OCI-LY1 (cell line): ENCODE measurements around the gene GMEB2.

Source experiments
- H2AFZ ChIP-seq: fragments of 200-600 bp; sonication (generic), shearing (Covaris generic); 2 replicates; pipeline ENCODE4 v1.6.0; 2014; ENCODE audit warnings: antibody characterized with exemption, mild to moderate bottlenecking, low read length
- H3F3A ChIP-seq: fragments of 200-600 bp; sonication (generic), shearing (Covaris generic); 2 replicates; pipeline ENCODE4 v1.6.0; 2014; ENCODE audit warnings: mild to moderate bottlenecking, antibody characterized with exemption, low read length, moderate library complexity; ENCODE audit not compliant: insufficient read depth
- H3K27ac ChIP-seq: fragments of 200-600 bp; sonication (generic); 2 replicates; pipeline ENCODE4 v1.5.1; 2014; ENCODE audit warnings: low read length, mixed run types, mild to moderate bottlenecking, low read depth; ENCODE audit not compliant: poor library complexity, severe bottlenecking
- H3K27me3 ChIP-seq: fragments of 200-600 bp; sonication (generic); 2 replicates; pipeline ENCODE4 v1.6.0; 2014; ENCODE audit warnings: antibody characterized with exemption, mild to moderate bottlenecking, low read length, moderate library complexity; ENCODE audit not compliant: insufficient read depth
- H3K36me3 ChIP-seq: fragments of 200-600 bp; sonication (generic); 2 replicates; pipeline ENCODE4 v1.6.1; 2014; ENCODE audit warnings: mild to moderate bottlenecking, antibody characterized with exemption, low read length, moderate library complexity, mixed read lengths; ENCODE audit not compliant: insufficient read depth
- H3K4me1 ChIP-seq: fragments of 200-600 bp; sonication (generic); 2 replicates; pipeline ENCODE4 v1.5.1; 2014; ENCODE audit warnings: mild to moderate bottlenecking, low read length, moderate library complexity; ENCODE audit not compliant: insufficient read depth, severe bottlenecking
- H3K4me2 ChIP-seq: fragments of 200-600 bp; sonication (generic), shearing (Covaris generic); 2 replicates; pipeline ENCODE4 v1.6.1; 2014; ENCODE audit warnings: low read length
- H3K4me3 ChIP-seq: fragments of 200-600 bp; sonication (generic); 2 replicates; pipeline ENCODE4 v1.5.1; 2014; ENCODE audit warnings: low read length, low read depth, mild to moderate bottlenecking, mixed read lengths; ENCODE audit not compliant: poor library complexity, severe bottlenecking
- H3K79me2 ChIP-seq: fragments of 200-600 bp; shearing (Covaris generic); 2 replicates; pipeline ENCODE4 v1.6.1; 2016; ENCODE audit warnings: mixed run types, low read length, mixed read lengths; ENCODE audit not compliant: insufficient read depth
- H3K9ac ChIP-seq: fragments of 200-600 bp; sonication (generic), shearing (Covaris generic); 2 replicates; pipeline ENCODE4 v1.6.1; 2014; ENCODE audit warnings: mild to moderate bottlenecking, low read length, mixed read lengths
- H3K9me2 ChIP-seq: fragments of 200-600 bp; sonication (generic), shearing (Covaris generic); 2 replicates; pipeline ENCODE4 v1.6.1; 2014; ENCODE audit warnings: low read depth, mild to moderate bottlenecking, low read length, mixed read lengths
- H3K9me3 ChIP-seq: fragments of 200-600 bp; shearing (Covaris generic); 2 replicates; pipeline ENCODE4 v1.6.1; 2014; ENCODE audit warnings: low read length, mixed read lengths
- H4K20me1 ChIP-seq: fragments of 200-600 bp; sonication (generic), shearing (Covaris generic); 2 replicates; pipeline ENCODE4 v1.6.0; 2016; ENCODE audit warnings: mild to moderate bottlenecking, low read length; ENCODE audit not compliant: insufficient read depth
- EZH2 ChIP-seq: fragments of 200-600 bp; sonication (generic), shearing (Covaris generic); IDR thresholded peaks from 2 replicates; pipeline ENCODE4 v1.8.0; 2017; ENCODE audit warnings: borderline replicate concordance, mixed run types, mild to moderate bottlenecking, antibody characterized with exemption, low read length, moderate library complexity, mixed read lengths
- TF ChIP-seq, protein P1 (sequence below): fragments of 200-600 bp; sonication (generic), shearing (Covaris generic); IDR thresholded peaks from 2 replicates; pipeline ENCODE4 v1.5.1; 2017; ENCODE audit warnings: mild to moderate bottlenecking, antibody characterized with exemption, low read length, moderate library complexity, mixed read lengths

The GMEB2 gene

GRCh38 chr20:63618291-63618980 is 8.5 kb downstream of the GMEB2 start:
- Histone ChIP-seq H3K4me2 (no peak overlapping the region), H4K20me1 (no peaks in the 10 kb centered on the region), H3K27me3 (no peaks in the 10 kb centered on the region), H2AFZ (no peak overlapping the region), H3F3A (no peaks in the 10 kb centered on the region), H3K4me1 (no peaks in the 10 kb centered on the region), H3K4me3 (no peak overlapping the region), H3K9me3 (no peaks in the 10 kb centered on the region), H3K9me2 (no peaks in the 10 kb centered on the region), H3K79me2 (peaks cover 27% of the 10 kb centered on the region), H3K27ac (no peak overlapping the region), H3K9ac (no peak overlapping the region), H3K36me3 (peaks cover 47% of the 10 kb centered on the region)
- TF ChIP-seq EZH2, result no peak

GRCh38 chr20:63617876-63618265 is 9.0 kb downstream of the GMEB2 start:
- Histone ChIP-seq H3K9me3 (no peaks in the 10 kb centered on the region), H3K27me3 (no peaks in the 10 kb centered on the region), H3K4me2 (no peak overlapping the region), H2AFZ (no peak overlapping the region), H3K9me2 (no peaks in the 10 kb centered on the region), H3K4me3 (no peak overlapping the region), H3K79me2 (peaks cover 21% of the 10 kb centered on the region), H3K36me3 (peaks cover 48% of the 10 kb centered on the region), H3K4me1 (no peaks in the 10 kb centered on the region), H3F3A (no peaks in the 10 kb centered on the region), H4K20me1 (no peaks in the 10 kb centered on the region), H3K9ac (no peak overlapping the region), H3K27ac (no peak overlapping the region)
- no peak for TF ChIP-seq EZH2
- TF ChIP-seq, protein P1, sequence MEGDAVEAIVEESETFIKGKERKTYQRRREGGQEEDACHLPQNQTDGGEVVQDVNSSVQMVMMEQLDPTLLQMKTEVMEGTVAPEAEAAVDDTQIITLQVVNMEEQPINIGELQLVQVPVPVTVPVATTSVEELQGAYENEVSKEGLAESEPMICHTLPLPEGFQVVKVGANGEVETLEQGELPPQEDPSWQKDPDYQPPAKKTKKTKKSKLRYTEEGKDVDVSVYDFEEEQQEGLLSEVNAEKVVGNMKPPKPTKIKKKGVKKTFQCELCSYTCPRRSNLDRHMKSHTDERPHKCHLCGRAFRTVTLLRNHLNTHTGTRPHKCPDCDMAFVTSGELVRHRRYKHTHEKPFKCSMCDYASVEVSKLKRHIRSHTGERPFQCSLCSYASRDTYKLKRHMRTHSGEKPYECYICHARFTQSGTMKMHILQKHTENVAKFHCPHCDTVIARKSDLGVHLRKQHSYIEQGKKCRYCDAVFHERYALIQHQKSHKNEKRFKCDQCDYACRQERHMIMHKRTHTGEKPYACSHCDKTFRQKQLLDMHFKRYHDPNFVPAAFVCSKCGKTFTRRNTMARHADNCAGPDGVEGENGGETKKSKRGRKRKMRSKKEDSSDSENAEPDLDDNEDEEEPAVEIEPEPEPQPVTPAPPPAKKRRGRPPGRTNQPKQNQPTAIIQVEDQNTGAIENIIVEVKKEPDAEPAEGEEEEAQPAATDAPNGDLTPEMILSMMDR, result no peak

DNA sequence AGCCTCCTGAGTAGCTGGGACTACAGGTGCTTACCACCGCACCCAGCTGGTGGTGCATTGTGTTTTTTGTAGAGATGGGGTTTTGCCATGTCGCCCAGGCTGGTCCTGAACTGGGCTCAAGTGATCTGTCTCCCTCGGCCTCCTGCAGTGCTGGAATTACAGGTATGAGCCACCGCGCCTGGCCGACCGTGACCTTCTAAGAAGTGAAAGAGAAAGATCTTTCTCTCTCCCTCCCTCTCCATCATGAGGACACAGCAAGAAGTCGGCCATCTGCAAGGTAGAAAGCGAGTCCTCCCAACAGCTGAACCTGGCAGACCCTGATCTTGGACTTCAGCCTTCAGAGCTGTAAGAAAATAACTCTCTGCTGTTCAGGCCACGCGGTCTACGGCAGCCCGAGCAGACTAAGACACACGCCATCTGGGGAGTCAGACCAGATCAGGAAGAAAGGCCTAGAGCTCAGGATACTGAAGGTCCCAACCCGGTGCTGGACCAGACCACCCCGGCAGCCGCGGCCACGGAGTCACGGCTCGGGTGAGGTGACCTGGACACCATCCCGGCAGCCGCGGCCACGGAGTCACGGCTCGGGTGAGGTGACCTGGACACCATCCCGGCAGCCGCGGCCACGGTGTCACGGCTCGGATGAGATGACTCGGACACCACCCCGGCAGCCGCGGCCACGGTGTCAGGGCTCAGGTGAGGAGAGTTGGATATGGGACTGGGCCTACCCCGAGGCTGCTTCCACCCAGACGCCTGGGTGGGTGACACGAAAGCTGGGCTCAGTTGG is 9.6 kb downstream of the GMEB2 start:
- H3K4me2 ChIP-seq, result no peak overlapping the region
- H3K36me3 ChIP-seq, result peaks cover 54% of the 10 kb centered on the region
- H2AFZ ChIP-seq, result no peak overlapping the region
- peaks cover 15% of the 10 kb centered on the region for H3K79me2 ChIP-seq
- no peak overlapping the region for H3K27ac ChIP-seq
- no peaks in the 10 kb centered on the region for H3F3A ChIP-seq
- TF ChIP-seq EZH2, result no peak
- TF ChIP-seq, protein P1, result no peak
- H3K9ac ChIP-seq, result no peak overlapping the region
- H3K9me3 ChIP-seq, result no peaks in the 10 kb centered on the region
- H3K9me2 ChIP-seq, result no peaks in the 10 kb centered on the region
- no peaks in the 10 kb centered on the region for H3K4me1 ChIP-seq
- no peak overlapping the region for H3K4me3 ChIP-seq
- no peaks in the 10 kb centered on the region for H3K27me3 ChIP-seq
- no peaks in the 10 kb centered on the region for H4K20me1 ChIP-seq
